Activated naive CD4-positive, alpha-beta T cell treated with anti-CD3 and anti-CD28 coated beads, Interleukin-2, amount 50 U/mL, for 16 hours (primary cell): Measurements from ENCODE around the gene CHCHD5.

Experiments used
- DNase-seq: peaks from one replicate; pipeline ENCODE4 v3.0.0-alpha.2; 2020

CHCHD5 gene

GRCh38 chr2:112626604-112627059, 42.2 kb downstream of the CHCHD5 start:
- peak; percentile 68 for DNase-seq

GRCh38 chr2:112627060-112628040, 42.9 kb downstream of the CHCHD5 start:
- no peak for DNase-seq

DNA sequence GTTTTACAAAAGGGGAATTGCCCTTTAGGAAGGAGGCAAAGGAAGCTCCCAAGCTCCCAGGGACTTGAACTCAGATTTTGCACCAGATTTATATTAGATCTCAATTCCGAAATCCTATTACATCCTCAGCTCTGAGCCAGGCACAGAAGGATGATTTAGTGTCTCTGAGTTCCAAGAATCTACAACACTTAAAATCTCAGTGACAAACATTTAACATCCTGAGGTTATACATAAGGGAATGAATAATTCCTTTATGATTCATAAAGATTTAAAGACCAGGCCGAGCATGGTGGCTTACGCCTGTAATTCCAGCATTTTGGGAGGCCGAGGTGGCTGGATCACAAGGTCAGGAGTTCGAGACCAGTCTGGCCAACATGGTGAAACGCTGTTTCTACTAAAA, 44.8 kb downstream of the CHCHD5 start:
- DNase-seq: no peak

DNA sequence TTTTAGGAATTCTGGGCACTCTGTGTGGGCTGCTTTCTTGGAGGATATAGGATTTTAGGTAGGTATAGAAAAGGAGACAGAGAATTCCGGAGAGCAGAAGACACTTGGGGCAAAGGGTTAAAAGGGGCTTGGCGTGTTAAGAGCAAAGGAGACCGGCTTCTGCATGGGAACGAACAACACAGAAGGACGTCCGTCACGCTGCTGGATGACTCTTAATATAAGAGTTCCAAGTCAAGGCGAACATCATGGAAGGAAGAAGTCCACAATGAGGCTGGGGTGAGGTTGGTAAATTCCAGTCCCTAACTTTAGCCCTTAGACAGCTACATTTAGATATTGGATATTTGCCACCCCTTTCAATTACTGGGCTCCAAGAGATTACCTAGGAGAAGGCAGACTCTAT, 45.4 kb downstream of the CHCHD5 start:
- no peak for DNase-seq

GRCh38 chr2:112630268-112630667, 45.9 kb downstream of the CHCHD5 start:
- DNase-seq: no peak

DNA sequence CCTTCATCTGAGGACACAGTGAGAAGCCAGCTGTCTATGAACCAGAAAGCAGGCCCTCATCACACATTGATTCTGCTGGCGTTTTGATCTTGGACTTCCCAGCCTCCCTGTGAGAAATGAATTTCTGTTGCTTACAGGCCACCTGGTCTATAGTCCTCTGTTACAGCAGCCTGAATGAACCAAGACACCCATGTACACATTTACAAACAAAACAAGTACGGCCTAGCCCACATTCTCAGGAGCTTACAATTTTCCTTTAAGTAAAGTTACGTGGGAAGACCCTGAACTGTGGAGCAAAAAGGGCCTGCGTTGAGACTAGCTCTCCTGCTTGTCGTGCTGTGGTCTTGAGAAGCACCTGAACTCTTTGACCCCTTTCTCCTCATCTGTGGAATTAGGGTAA, 49.3 kb downstream of the CHCHD5 start:
- DNase-seq: no peak

- DNase-seq: no peak
These were observed 49.9 kb downstream of the CHCHD5 start for GRCh38 chr2:112634153-112634873.

DNA sequence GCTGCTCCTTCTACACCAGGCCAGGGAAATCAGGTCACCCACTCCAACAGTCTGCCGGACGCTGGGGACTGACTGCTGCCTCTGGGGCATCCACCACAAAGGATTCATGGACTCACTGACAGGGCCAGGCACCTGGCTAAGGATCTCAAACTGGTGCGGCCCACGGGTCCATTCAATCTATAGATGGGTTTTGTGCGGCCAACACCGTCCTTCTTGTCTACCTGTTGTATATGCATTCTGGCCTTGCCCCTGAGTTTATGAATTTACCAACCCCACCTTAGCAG, 50.4 kb downstream of the CHCHD5 start:
- DNase-seq: no peak

GRCh38 chr2:112636605-112637288, 52.3 kb downstream of the CHCHD5 start:
- DNase-seq: no peak

- no peak for DNase-seq
These were observed 52.9 kb downstream of the CHCHD5 start for GRCh38 chr2:112637289-112637660.
